Panc1 (cell line): ENCODE data around the gene HNRNPA3.

Experiments
- CTCF ChIP-seq: fragments of 450-650 bp; IDR thresholded peaks from 2 replicates; pipeline ENCODE4 v1.5.1; 2017; ENCODE audit warnings: mild to moderate bottlenecking
- POLR2AphosphoS5 ChIP-seq: IDR thresholded peaks from 2 replicates; pipeline ENCODE4 v1.6.1; 2012; ENCODE audit warnings: mild to moderate bottlenecking, low read depth, low read length, moderate library complexity

GRCh38 chr2:177261116-177262060 is 48.8 kb downstream of the HNRNPA3 start:
- TF ChIP-seq POLR2AphosphoS5 (no peak), CTCF (no peak)
